ENCODE data around the gene GPR21. TPM values are rescaled to one million over a fixed set of nuclear protein-coding genes. Genes with fewer than 3 reads are reported as not detected.

GPR21 gene
- total and polyA plus RNA-seq, 2 donors (not counting 1 experiment from before 2014, with no cell fraction given) = 0.66 to 1.2 TPM

DNA sequence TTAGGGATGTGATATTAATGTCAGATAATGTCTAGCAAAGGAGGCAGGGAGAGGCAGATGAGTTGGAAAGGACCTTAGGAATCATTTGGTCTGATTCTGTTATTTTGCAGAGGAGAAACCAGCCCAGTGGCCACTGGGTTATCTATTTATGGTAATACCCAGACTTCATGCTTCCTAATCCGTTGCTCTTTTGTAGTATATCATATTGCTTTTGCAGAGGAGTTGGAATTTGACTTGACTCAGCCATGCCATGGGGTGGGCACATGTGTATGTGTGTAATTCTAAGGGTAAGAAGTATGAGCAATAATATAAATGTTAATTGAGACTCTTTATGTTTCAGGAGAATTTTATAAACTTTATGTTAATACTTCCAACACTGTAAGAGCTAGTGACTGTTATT, 7.3 kb downstream of the GPR21 start:
- H3K27me3 ChIP-seq (ENCODE audit: control insufficient read depth, insufficient read depth, low read length) = no peaks in the 10 kb centered on the region
- H4K20me1 ChIP-seq (ENCODE audit: control insufficient read depth, extremely low read depth, insufficient read depth, low read length) = no peaks in the 10 kb centered on the region
- no peak for TF ChIP-seq EZH2 (IDR thresholded peaks at IDR 0.05; ENCODE audit: low read length, missing control alignments)
- TF ChIP-seq, protein P1, sequence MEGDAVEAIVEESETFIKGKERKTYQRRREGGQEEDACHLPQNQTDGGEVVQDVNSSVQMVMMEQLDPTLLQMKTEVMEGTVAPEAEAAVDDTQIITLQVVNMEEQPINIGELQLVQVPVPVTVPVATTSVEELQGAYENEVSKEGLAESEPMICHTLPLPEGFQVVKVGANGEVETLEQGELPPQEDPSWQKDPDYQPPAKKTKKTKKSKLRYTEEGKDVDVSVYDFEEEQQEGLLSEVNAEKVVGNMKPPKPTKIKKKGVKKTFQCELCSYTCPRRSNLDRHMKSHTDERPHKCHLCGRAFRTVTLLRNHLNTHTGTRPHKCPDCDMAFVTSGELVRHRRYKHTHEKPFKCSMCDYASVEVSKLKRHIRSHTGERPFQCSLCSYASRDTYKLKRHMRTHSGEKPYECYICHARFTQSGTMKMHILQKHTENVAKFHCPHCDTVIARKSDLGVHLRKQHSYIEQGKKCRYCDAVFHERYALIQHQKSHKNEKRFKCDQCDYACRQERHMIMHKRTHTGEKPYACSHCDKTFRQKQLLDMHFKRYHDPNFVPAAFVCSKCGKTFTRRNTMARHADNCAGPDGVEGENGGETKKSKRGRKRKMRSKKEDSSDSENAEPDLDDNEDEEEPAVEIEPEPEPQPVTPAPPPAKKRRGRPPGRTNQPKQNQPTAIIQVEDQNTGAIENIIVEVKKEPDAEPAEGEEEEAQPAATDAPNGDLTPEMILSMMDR (conservative IDR thresholded peaks at IDR 0.05 in 1 of 2, IDR thresholded peaks at IDR 0.05 in 1 of 2; ENCODE audit: low read depth in 1 of 2, low read length in 2 of 2) = no peak
- no peak overlapping the region for H3K27ac ChIP-seq (ENCODE audit: insufficient read depth, low read length)
- H3K4me2 ChIP-seq (ENCODE audit: extremely low read depth, insufficient read depth, low read length) = no peak overlapping the region
- H2AFZ ChIP-seq (ENCODE audit: low read length) = no peak overlapping the region
- H3K9me3 ChIP-seq (ENCODE audit: control insufficient read depth, insufficient read depth, low read depth, low read length) = no peaks in the 10 kb centered on the region
- H3K4me3 ChIP-seq (replicated peaks in 1 of 4; ENCODE audit: control extremely low read depth in 1 of 4, insufficient read depth in 1 of 4, low read depth in 3 of 4, low read length in 4 of 4) = no peak overlapping the region
- no peak for DNase-seq (ENCODE audit: low read depth in 2 of 2)
- H3K9ac ChIP-seq (ENCODE audit: insufficient read depth, low read length) = no peak overlapping the region
- no peaks in the 10 kb centered on the region for H3K79me2 ChIP-seq (ENCODE audit: control insufficient read depth, insufficient read depth, low read length)
- H3K36me3 ChIP-seq (ENCODE audit: control insufficient read depth, insufficient read depth, low read length) = no peaks in the 10 kb centered on the region
- H3K4me1 ChIP-seq (ENCODE audit: control insufficient read depth, extremely low read depth, insufficient read depth, low read length) = peaks cover 7% of the 10 kb centered on the region

DNA sequence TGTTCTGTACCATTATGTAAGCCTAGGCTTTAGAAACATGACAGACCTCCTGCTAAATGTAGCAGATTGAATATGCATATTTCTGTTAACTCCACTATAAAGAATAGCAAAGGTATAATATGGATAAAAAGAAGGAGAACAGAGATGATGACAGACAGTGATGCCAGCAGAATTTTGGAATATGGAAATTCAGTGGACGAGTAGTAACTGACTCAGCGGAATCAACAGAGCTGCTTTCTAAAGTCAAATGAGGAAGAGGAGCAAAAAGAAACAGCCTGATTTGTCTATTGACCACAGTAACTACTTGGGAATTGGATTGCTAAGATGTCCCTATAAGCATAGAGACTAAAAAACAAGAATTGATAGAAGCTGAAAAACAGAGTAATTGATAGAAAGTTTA, 8.0 kb downstream of the GPR21 start:
- Histone ChIP-seq H3K36me3 (ENCODE audit: control insufficient read depth, insufficient read depth, low read length) (no peaks in the 10 kb centered on the region), H3K4me1 (ENCODE audit: control insufficient read depth, extremely low read depth, insufficient read depth, low read length) (peaks cover 7% of the 10 kb centered on the region)

DNA sequence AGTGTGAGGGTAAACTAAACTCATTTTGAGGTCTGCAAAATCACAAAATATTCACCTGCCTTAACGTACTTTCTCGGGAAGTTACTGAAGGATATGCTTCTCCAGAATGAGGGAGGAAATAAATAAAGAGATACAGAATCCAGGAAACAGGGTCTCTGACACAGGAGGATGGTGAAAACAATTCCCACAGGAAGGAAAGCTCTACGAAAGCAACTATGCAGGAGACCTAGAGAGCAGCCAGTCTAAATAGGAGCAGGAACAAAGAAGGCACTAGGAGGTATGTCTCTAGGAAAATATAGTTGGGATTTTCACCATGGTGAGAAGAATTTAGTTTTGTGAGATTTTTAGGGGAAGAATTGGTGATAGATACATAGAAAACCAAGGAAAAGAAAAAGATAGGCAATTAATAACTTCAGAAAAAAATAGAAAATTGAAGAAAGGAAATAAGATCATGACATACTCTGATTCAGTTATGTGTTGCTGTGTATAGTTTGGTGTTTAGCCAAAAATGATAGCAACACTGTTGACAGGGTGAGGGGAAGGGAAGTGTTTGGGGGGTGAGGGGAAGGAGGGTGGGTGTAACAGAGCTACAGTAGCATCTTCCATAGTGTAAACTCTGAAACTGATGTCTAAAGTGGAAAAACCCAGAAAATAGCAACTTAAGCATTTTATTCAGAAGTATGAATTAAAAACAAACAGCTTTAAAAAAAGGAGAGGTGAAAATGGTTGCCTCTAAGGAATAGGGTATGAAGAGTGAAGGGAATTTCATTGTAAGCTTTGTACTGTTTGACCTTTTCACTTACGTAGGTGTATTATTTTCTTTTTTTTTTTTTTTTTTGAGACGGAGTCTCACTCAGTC, 9.8 kb downstream of the GPR21 start:
- TF ChIP-seq, protein P1 (conservative IDR thresholded peaks at IDR 0.05 in 1 of 2, IDR thresholded peaks at IDR 0.05 in 1 of 2; ENCODE audit: low read depth in 1 of 2, low read length in 2 of 2) = no peak
- no peak for TF ChIP-seq EZH2 (IDR thresholded peaks at IDR 0.05; ENCODE audit: low read length, missing control alignments)
- no peak overlapping the region for H3K9ac ChIP-seq (ENCODE audit: insufficient read depth, low read length)

More for the DNA sequence above, 8.0 kb downstream of the GPR21 start:
- Histone ChIP-seq H3K9me3 (ENCODE audit: control insufficient read depth, insufficient read depth, low read depth, low read length) (no peaks in the 10 kb centered on the region), H3K27me3 (ENCODE audit: control insufficient read depth, insufficient read depth, low read length) (no peaks in the 10 kb centered on the region), H3K79me2 (ENCODE audit: control insufficient read depth, insufficient read depth, low read length) (no peaks in the 10 kb centered on the region), H4K20me1 (ENCODE audit: control insufficient read depth, extremely low read depth, insufficient read depth, low read length) (no peaks in the 10 kb centered on the region), H3K4me2 (ENCODE audit: extremely low read depth, insufficient read depth, low read length) (no peak overlapping the region), H3K4me3 (replicated peaks in 1 of 4; ENCODE audit: control extremely low read depth in 1 of 4, insufficient read depth in 1 of 4, low read depth in 3 of 4, low read length in 4 of 4) (no peak overlapping the region), H2AFZ (ENCODE audit: low read length) (no peak overlapping the region), H3K27ac (ENCODE audit: insufficient read depth, low read length) (no peak overlapping the region), H3K9ac (ENCODE audit: insufficient read depth, low read length) (no peak overlapping the region)
- TF ChIP-seq EZH2 (IDR thresholded peaks at IDR 0.05; ENCODE audit: low read length, missing control alignments) = no peak
- TF ChIP-seq, protein P1 (conservative IDR thresholded peaks at IDR 0.05 in 1 of 2, IDR thresholded peaks at IDR 0.05 in 1 of 2; ENCODE audit: low read depth in 1 of 2, low read length in 2 of 2) = no peak
- DNase-seq (ENCODE audit: low read depth in 2 of 2) = no peak

More for the DNA sequence above, 9.8 kb downstream of the GPR21 start:
- Histone ChIP-seq H3K79me2 (ENCODE audit: control insufficient read depth, insufficient read depth, low read length) (no peaks in the 10 kb centered on the region), H3K9me3 (ENCODE audit: control insufficient read depth, insufficient read depth, low read depth, low read length) (no peaks in the 10 kb centered on the region), H3K4me3 (replicated peaks in 1 of 4; ENCODE audit: control extremely low read depth in 1 of 4, insufficient read depth in 1 of 4, low read depth in 3 of 4, low read length in 4 of 4) (no peak overlapping the region), H2AFZ (ENCODE audit: low read length) (no peak overlapping the region), H3K27me3 (ENCODE audit: control insufficient read depth, insufficient read depth, low read length) (no peaks in the 10 kb centered on the region), H3K4me1 (ENCODE audit: control insufficient read depth, extremely low read depth, insufficient read depth, low read length) (no peaks in the 10 kb centered on the region), H3K27ac (ENCODE audit: insufficient read depth, low read length) (no peak overlapping the region), H3K36me3 (ENCODE audit: control insufficient read depth, insufficient read depth, low read length) (no peaks in the 10 kb centered on the region), H4K20me1 (ENCODE audit: control insufficient read depth, extremely low read depth, insufficient read depth, low read length) (no peaks in the 10 kb centered on the region), H3K4me2 (ENCODE audit: extremely low read depth, insufficient read depth, low read length) (no peak overlapping the region)
- DNase-seq (ENCODE audit: low read depth in 2 of 2) = no peak

Data from fibroblast of lung (primary cell).